ENCODE data around the gene LLCFC1. TPM values are rescaled to one million over a fixed set of nuclear protein-coding genes. Genes with fewer than 3 reads are reported as not detected.

Gene LLCFC1
- total RNA-seq, 1 donor from 2014 or later = not detected

DNA sequence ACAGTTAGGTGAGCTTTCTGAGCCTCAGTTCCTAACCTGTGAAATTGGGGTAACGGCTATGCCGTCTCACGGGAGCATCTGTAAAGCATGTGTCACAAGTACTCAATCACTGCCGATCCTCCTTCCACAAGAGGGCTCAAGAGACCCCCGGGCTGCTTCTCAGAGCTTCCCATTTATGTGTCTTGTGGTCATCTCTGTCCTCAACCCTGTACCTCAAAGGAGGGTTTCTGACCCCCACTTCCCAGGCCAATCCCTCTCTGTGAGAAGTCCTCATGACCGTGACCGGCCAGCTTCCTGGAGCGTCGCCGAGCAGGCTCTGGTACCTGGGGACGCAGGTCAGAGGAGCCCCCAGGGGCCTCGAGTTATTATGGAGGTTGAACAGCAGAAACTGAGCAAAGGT lies 5.2 kb upstream of the LLCFC1 start:
- Mint-ChIP-seq H3K27me3 (ENCODE audit: low read depth) (no peaks in the 10 kb centered on the region), H3K36me3 (no peaks in the 10 kb centered on the region), H3K4me3 (no peak overlapping the region)

DNA sequence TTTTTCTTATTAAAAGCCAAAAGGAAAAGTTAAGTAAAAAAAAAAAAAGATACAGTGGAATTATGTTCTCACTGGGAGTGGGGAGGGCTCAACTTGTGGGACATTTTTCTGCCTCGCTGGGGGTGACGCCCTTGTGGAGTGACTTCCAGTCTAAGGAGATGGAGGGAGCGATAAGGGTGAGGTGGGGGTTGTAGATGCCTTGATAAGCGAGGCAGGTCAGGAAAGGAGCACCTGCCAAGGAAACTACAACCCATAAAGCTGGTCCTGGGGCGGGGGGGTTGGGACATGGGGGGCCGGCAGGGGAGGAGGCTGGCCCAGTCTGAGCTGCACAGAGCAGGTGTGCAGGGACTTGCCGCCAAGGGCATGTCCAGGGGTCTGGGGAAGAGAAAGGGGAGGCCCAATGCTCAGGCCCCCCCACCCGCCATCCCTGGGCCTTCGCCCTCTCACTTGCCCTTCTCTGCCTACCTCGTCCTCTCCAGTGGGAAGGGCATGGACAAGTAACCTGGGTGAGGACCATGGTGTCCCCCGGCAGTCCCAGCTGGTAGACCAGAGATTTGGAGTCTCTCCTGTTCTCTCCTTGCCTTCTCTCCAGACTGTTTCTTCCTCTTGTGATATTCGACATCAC lies 3.2 kb upstream of the LLCFC1 start:
- no peaks in the 10 kb centered on the region for H3K9me3 Mint-ChIP-seq
- TF ChIP-seq CTCF (IDR thresholded peaks at IDR 0.05; ENCODE audit: unreplicated experiment) = no peak
- H3K4me1 Mint-ChIP-seq = peaks cover 5% of the 10 kb centered on the region
- H3K4me3 Mint-ChIP-seq = no peak overlapping the region
- H3K27ac Mint-ChIP-seq = no peak overlapping the region
- no peaks in the 10 kb centered on the region for H3K36me3 Mint-ChIP-seq
- no peaks in the 10 kb centered on the region for H3K27me3 Mint-ChIP-seq (ENCODE audit: low read depth)
- no peak for DNase-seq (ENCODE audit: low spot score in 2 of 2, unreplicated experiment in 2 of 2)

More for the DNA sequence above, 5.2 kb upstream of the LLCFC1 start:
- H3K27ac Mint-ChIP-seq = no peak overlapping the region
- no peak for TF ChIP-seq CTCF (IDR thresholded peaks at IDR 0.05; ENCODE audit: unreplicated experiment)
- no peaks in the 10 kb centered on the region for H3K9me3 Mint-ChIP-seq
- no peaks in the 10 kb centered on the region for H3K4me1 Mint-ChIP-seq
- no peak for DNase-seq (ENCODE audit: low spot score in 2 of 2, unreplicated experiment in 2 of 2)

DNA sequence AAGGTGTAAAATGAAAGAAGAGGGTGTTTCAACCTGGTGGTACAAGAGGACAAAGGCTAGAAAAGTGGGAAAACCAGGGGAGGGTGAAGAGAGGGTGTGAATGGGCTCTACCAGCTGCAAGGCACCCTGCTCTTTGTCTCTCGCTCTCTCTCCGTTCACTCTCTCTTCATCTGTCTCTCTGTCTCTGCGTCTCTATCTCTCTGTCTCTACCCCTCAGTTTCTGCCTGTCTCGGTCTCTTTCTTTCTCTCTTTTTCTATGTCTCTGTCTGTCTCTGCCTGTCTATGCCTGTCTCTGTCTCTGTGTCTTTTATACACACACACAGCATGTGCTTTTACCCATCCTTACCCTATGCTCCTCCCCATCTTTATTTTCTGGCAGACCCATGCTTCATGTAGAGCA lies 673 bp upstream of the LLCFC1 start:
- Mint-ChIP-seq H3K36me3 (no peaks in the 10 kb centered on the region), H3K27me3 (ENCODE audit: low read depth) (no peaks in the 10 kb centered on the region), H3K9me3 (no peaks in the 10 kb centered on the region), H3K4me3 (no peak overlapping the region), H3K4me1 (peaks cover 10% of the 10 kb centered on the region), H3K27ac (no peak overlapping the region)
- no peak for TF ChIP-seq CTCF (IDR thresholded peaks at IDR 0.05; ENCODE audit: unreplicated experiment)
- no peak for DNase-seq (ENCODE audit: low spot score in 2 of 2, unreplicated experiment in 2 of 2)

- Mint-ChIP-seq H3K27me3 (ENCODE audit: low read depth) (no peaks in the 10 kb centered on the region), H3K4me3 (no peak overlapping the region), H3K27ac (peak overlapping the region; percentile 39), H3K36me3 (no peaks in the 10 kb centered on the region), H3K4me1 (peaks cover 10% of the 10 kb centered on the region), H3K9me3 (no peaks in the 10 kb centered on the region)
- no peak for DNase-seq (ENCODE audit: low spot score in 2 of 2, unreplicated experiment in 2 of 2)
- TF ChIP-seq CTCF (IDR thresholded peaks at IDR 0.05; ENCODE audit: unreplicated experiment) = no peak
Measured at GRCh38 chr7:142940966-142941535, 1.8 kb downstream of the LLCFC1 start.

- Mint-ChIP-seq H3K27me3 (ENCODE audit: low read depth) (no peaks in the 10 kb centered on the region), H3K9me3 (no peaks in the 10 kb centered on the region), H3K27ac (no peak overlapping the region), H3K4me3 (no peak overlapping the region), H3K36me3 (no peaks in the 10 kb centered on the region), H3K4me1 (peaks cover 10% of the 10 kb centered on the region)
- DNase-seq (ENCODE audit: low spot score in 2 of 2, unreplicated experiment in 2 of 2) = no peak
- TF ChIP-seq CTCF (IDR thresholded peaks at IDR 0.05; ENCODE audit: unreplicated experiment) = no peak
Measured at GRCh38 chr7:142941541-142941940, 2.3 kb downstream of the LLCFC1 start.

All from mesothelial cell of epicardium (in vitro differentiated cells).